GM12878 (cell line): ENCODE results near the gene LAP3.

Experiments
- ATF3 ChIP-seq: IDR thresholded peaks from 2 replicates; pipeline ENCODE4 v1.6.1; 2011; ENCODE audit warnings: low read depth, mild to moderate bottlenecking, low read length, moderate library complexity, borderline replicate concordance; ENCODE audit errors: extremely low read depth
- CEBPB ChIP-seq, 2 experiments: fragments of 150-350 bp in 1 of 2; IDR thresholded peaks; 2 replicates each; pipeline ENCODE4 v1.6.1; 2012 to 2014; ENCODE audit warnings: low read depth in 2 of 2, low read length in 2 of 2, borderline replicate concordance in 1 of 2, inconsistent platforms in 1 of 2
- CTCF ChIP-seq, 3 experiments: IDR thresholded peaks in 2 of 3; conservative IDR thresholded peaks in 1 of 3; 2 replicates each; pipeline ENCODE4 v1.5.1; 2011; ENCODE audit warnings: low read depth in 3 of 3, low read length in 3 of 3, mild to moderate bottlenecking in 3 of 3, control low read depth in 2 of 3, moderate library complexity in 2 of 3, inconsistent platforms in 1 of 3, mixed read lengths in 1 of 3; ENCODE audit not compliant: control insufficient read depth in 2 of 3, insufficient read depth in 1 of 3; ENCODE audit errors: extremely low read depth in 1 of 3
- POLR2A ChIP-seq: IDR thresholded peaks from 2 replicates; pipeline ENCODE4 v1.6.1; 2011; ENCODE audit warnings: low read depth, mild to moderate bottlenecking, low read length
- POLR2AphosphoS5 ChIP-seq: IDR thresholded peaks from 2 replicates; pipeline ENCODE4 v1.6.1; 2011; ENCODE audit warnings: mild to moderate bottlenecking, low read length, inconsistent platforms
- RELA ChIP-seq: fragments of 450-650 bp; IDR thresholded peaks from 2 replicates; pipeline ENCODE4 v1.8.0; 2014; ENCODE audit warnings: borderline replicate concordance; ENCODE audit not compliant: partially characterized antibody
- SUZ12 ChIP-seq: fragments of 200-600 bp; sonication (generic); IDR thresholded peaks from one replicate; pipeline ENCODE4 v1.6.1; 2018; ENCODE audit warnings: antibody characterized with exemption, mild to moderate bottlenecking; ENCODE audit not compliant: unreplicated experiment
- TAF1 ChIP-seq: IDR thresholded peaks from 2 replicates; pipeline ENCODE4 v1.6.1; 2011; ENCODE audit warnings: mild to moderate bottlenecking, low read depth, low read length, borderline replicate concordance
- USF2 ChIP-seq: IDR thresholded peaks from 2 replicates; pipeline ENCODE4 v1.6.1; 2011; ENCODE audit warnings: low read depth, low read length, improper control_type of control experiment, borderline replicate concordance
- TF ChIP-seq, protein P1 (sequence below): IDR thresholded peaks from 2 replicates; pipeline ENCODE4 v1.6.1; 2012; ENCODE audit warnings: low read depth, low read length, improper control_type of control experiment

DNA sequence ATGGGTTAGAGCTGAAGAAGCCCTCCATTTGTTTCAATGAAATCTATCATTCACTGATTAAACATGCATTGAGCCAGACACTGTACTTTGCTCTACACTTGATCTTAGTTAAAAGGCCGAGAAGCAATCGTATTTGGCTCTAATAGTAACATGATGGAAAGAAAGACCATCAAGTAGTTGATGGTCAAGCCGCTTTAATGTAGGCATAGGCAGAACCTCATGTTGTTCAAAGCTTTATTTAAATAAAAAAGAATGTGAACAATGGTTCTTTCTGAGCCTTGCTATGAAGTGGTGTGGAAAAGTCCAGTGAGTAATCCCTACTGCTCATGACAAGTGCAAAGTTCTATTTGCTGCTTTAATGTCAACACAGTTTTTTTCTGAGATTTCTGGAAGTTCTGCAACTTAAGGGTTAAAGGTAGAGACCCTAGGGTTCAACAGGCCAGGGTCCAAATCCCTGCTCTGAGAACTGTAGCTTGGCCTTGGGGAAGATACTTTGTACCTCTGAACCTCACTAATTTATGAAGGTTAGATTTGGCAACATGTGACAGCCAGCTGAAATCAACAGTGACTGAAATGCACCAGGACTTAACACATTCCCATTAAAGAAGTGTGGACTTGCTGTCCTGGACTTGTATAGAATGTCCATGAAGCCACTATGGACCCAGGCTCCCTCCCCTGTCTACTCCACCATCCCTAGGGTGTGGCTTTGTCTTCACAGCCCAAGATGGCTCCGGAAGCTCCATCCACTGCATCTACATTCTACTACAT, 17.9 kb upstream of the LAP3 start:
- TF ChIP-seq CTCF (IDR thresholded peaks at IDR 0.05 in 2 of 3, conservative IDR thresholded peaks at IDR 0.05 in 1 of 3; ENCODE audit: control insufficient read depth in 2 of 3, extremely low read depth in 1 of 3, insufficient read depth in 1 of 3, low read depth in 3 of 3, low read length in 3 of 3), result no peak
- TF ChIP-seq TAF1, result no peak
- TF ChIP-seq USF2, result no peak
- no peak for TF ChIP-seq POLR2AphosphoS5
- TF ChIP-seq, protein P1, sequence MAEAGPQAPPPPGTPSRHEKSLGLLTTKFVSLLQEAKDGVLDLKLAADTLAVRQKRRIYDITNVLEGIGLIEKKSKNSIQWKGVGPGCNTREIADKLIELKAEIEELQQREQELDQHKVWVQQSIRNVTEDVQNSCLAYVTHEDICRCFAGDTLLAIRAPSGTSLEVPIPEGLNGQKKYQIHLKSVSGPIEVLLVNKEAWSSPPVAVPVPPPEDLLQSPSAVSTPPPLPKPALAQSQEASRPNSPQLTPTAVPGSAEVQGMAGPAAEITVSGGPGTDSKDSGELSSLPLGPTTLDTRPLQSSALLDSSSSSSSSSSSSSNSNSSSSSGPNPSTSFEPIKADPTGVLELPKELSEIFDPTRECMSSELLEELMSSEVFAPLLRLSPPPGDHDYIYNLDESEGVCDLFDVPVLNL, result no peak
- no peak for TF ChIP-seq ATF3
- no peak for TF ChIP-seq RELA
- TF ChIP-seq CEBPB (IDR thresholded peaks at IDR 0.05; ENCODE audit: borderline replicate concordance in 1 of 2, low read depth in 2 of 2, low read length in 2 of 2), result no peak
- TF ChIP-seq SUZ12, result no peak
- no peak for TF ChIP-seq POLR2A
